ENCODE measurements around the gene KLHL22. TPM values are rescaled to one million over a fixed set of nuclear protein-coding genes. Genes with fewer than 3 reads are reported as not detected.
"Not testable (repeated sequence)": the region's sequence is repeated elsewhere in the genome, so short reads cannot be mapped to it uniquely, and the experiment has no call there.

KLHL22 gene
- total and polyA plus RNA-seq, 8 donors, result 9.9 to 22.9 (median 13.2) TPM

DNA sequence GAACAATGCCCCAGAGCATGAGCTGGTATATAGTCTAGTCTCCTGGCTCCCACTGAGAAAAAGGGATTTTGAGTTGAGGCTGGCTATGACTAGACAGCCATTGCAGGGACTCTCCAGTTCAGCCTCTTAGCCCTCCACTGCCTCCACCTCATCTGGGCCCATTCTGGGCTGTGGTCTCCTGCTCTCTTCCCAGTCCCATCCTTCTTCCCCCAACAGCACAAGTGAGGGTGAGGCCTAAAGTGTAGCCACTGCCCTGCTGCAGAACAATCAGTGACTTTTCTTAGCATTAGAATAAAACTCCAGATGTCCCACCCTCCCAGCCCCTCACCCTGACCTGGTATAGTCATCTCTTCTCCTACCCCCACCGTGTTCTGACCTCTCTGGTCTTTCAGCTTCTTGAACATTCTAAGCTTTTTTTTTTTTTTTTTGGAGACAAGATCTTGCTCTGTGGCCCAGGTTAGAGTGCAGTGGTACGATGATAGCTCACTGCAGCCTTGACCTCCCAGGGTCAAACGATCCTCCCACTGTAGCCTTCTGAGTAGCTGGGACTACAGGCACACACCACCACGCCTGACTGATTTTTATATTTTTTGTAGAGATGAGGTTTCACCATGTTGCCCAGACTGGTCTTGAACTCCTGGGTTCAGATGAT lies 16.1 kb upstream of the KLHL22 start:
- Histone ChIP-seq H3K4me3 (no peak overlapping the region), H3K4me1 (peaks cover 0 to 26% (median 16%) of the 10 kb centered on the region in 3 donors), H3K27me3 (no peaks in the 10 kb centered on the region), H3K36me3 (no peaks in the 10 kb centered on the region), H3K27ac (no peak overlapping the region), H3K9me3 (no peaks in the 10 kb centered on the region)
- ATAC-seq (no peak), DNase-seq (no peak), FAIRE-seq (no peak)
- intact Hi-C loops (cut with DNase I), result no loop called here
- 72 to 80% methylated on average over 4 of the region's 4 CpGs for WGBS, 2 donors
- no peak for TF ChIP-seq CTCF (IDR thresholded peaks at IDR 0.05)

DNA sequence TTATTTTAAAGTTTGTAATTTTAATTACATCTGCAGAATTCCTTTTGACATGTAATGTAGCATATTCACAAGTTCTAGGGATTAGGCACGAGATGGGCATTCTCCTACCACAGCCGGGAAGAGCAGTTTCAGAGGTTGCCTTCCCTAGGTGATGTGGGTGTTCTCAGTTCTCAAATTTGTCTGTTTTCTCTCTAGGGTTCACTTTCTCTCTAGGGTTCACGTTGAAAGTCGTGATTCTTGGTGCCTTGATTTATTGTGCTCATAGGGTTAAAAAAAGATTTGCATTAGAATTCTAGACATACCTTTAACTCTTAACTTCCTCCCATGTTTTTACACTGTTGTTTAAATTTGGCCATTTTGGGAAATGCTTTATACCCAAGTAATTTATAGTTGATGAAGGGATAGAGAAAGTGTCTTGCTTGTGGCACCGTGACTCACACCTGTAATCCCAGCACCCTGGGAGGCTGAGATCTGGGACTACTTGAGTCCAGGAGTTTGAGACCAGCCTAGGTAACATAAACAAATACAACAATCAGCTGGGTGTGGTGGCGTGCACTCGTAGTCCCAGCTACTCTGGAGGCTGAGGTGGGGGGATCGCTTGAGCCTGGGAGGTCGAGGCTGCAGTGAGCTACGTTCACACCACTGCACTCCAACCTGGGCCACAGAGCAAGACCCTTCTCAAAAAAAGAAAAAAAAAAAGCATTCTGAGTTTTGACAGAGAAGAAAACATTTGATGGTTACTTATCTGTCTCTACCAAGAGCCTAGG lies 15.4 kb upstream of the KLHL22 start:
- DNase-seq (peak in 1 of 6 donors; percentile 4), ATAC-seq (no peak), FAIRE-seq (no peak)
- Histone ChIP-seq H3K36me3 (no peaks in the 10 kb centered on the region), H3K4me1 (peaks cover 0 to 26% (median 16%) of the 10 kb centered on the region in 3 donors), H3K4me3 (no peak overlapping the region), H3K9me3 (no peaks in the 10 kb centered on the region), H3K27ac (no peak overlapping the region), H3K27me3 (no peaks in the 10 kb centered on the region)
- 79 to 82% methylated on average over 10 of the region's 10 CpGs for WGBS, 2 donors
- intact Hi-C loops (cut with DNase I), result no loop called here
- TF ChIP-seq CTCF (IDR thresholded peaks at IDR 0.05), result no peak

DNA sequence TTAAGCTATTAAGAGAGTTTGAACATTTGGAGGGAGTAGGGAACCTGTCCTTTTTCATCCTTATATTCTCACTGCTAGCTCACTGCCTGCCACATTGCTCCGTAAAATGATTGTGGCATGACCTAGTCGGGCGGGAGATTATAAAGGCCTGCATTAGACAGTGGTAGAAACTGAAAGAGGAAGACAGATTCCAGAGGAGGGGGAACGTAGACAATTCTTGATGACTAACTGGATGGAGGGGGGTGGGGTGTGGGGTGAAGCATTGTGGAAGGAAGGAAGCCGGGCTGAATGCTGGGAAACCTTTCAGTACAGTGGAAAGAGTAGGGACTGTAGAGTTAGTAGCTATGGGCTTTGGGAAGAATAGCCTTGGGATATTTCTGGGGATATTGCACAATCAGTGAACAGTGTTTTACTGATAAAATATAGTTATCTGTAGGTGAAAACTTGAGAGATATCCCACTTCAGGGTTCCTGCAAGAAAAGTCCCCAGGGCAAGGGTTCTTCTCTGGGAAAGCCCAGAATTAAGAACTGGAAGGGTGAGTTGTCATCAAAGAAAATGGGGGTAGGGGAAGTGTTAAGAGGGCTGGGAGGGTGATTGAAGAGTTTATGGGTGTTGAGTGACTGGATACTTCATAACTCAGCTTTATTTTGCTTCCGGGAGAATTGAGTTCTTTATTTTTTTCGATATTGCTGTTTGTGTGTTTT lies 13.9 kb upstream of the KLHL22 start:
- intact Hi-C loops (cut with DNase I), result no loop called here
- no peaks in the 10 kb centered on the region for H3K36me3 ChIP-seq
- peaks cover 0 to 26% (median 16%) of the 10 kb centered on the region in 3 donors for H3K4me1 ChIP-seq
- no peaks in the 10 kb centered on the region for H3K27me3 ChIP-seq
- DNase-seq, result peak in 3 of 6 donors; percentile 59 to 75 (median 62)
- ATAC-seq, result peak; percentile 51 to 81 (median 61)
- 31 to 39% methylated on average over 7 of the region's 7 CpGs for WGBS, 2 donors
- TF ChIP-seq CTCF (IDR thresholded peaks at IDR 0.05), result no peak
- peak; percentile 72 for FAIRE-seq
- H3K27ac ChIP-seq, result peak overlapping the region in 3 of 4 donors; percentile 22 to 92 (median 77)
- H3K9me3 ChIP-seq, result no peaks in the 10 kb centered on the region
- peak overlapping the region in 2 of 4 donors; percentile 81 to 98 for H3K4me3 ChIP-seq

GRCh38 chr22:20508815-20509271 lies 13.2 kb upstream of the KLHL22 start:
- FAIRE-seq (no peak), DNase-seq (no peak), ATAC-seq (peak in 1 of 4 donors; percentile 4)
- WGBS, 2 donors, result 46 to 50% methylated on average over 10 of the region's 10 CpGs
- no peak for TF ChIP-seq CTCF (IDR thresholded peaks at IDR 0.05)
- intact Hi-C loops (cut with DNase I), result no loop called here
- Histone ChIP-seq H3K9me3 (no peaks in the 10 kb centered on the region), H3K27me3 (no peaks in the 10 kb centered on the region), H3K36me3 (no peaks in the 10 kb centered on the region), H3K4me1 (peaks cover 0 to 26% (median 16%) of the 10 kb centered on the region in 3 donors), H3K4me3 (peak overlapping the region in 3 of 4 donors; percentile 81 to 98 (median 82)), H3K27ac (peak overlapping the region in 2 of 4 donors; percentile 77 to 92)

GRCh38 chr22:20508067-20508755 lies 12.6 kb upstream of the KLHL22 start:
- H3K27ac ChIP-seq, result peak overlapping the region; percentile 85 to 92 (median 88)
- DNase-seq; intact Hi-C loops (cut with DNase I); H3K27me3 ChIP-seq; H3K36me3 ChIP-seq; FAIRE-seq; H3K9me3 ChIP-seq: not testable (repeated sequence)
- peaks cover 0 to 26% (median 16%) of the 10 kb centered on the region in 3 donors for H3K4me1 ChIP-seq
- 1 to 3% methylated on average over 21 of the region's 21 CpGs for WGBS, 2 donors
- ATAC-seq, result peak in 3 of 4 donors; percentile 3 to 4 (median 4)
- H3K4me3 ChIP-seq, result peak overlapping the region; percentile 81 to 98 (median 89)

All from pancreas (tissue), 10 donors.